Tibial artery (tissue), 4 donors: ENCODE results near the gene PRPF18.
A peak's percentile ranks its signal among the peaks of the same experiment; 100 is the strongest.

ENCODE experiments used
- DNase-seq, 2 donors: peaks; one replicate each; pipeline ENCODE4 v3.0.0-alpha.2; 2019
- H3K27ac ChIP-seq, 2 donors: fragments of 200-600 bp; sonication (generic) in 1 of 2; 1 replicate in 1 of 2; 2 replicates in 1 of 2; pipeline ENCODE4 v1.5.1; 2018 to 2019; ENCODE audit warnings: mild to moderate bottlenecking in 1 of 2
- H3K27me3 ChIP-seq, 2 donors: fragments of 200-600 bp; sonication (generic) in 1 of 2; one replicate each; pipeline versions ENCODE4 v1.5.1 to v1.6.0; 2016 to 2019
- H3K36me3 ChIP-seq, 3 donors: fragments of 200-600 bp; sonication (generic) in 2 of 3; one replicate each; pipeline ENCODE4 v1.5.1; 2016 to 2019; ENCODE audit warnings: mild to moderate bottlenecking in 2 of 3
- H3K4me1 ChIP-seq, 4 donors: fragments of 200-600 bp; sonication (generic) in 2 of 4; 1 replicate in 3 of 4; 2 replicates in 1 of 4; pipeline ENCODE4 v1.5.1; 2016 to 2019
- H3K4me3 ChIP-seq, 2 donors: fragments of 200-600 bp; sonication (generic) in 1 of 2; 1 replicate in 1 of 2; 2 replicates in 1 of 2; pipeline ENCODE4 v1.5.1; 2018 to 2019; ENCODE audit warnings: mild to moderate bottlenecking in 2 of 2
- H3K9me3 ChIP-seq, 3 donors: fragments of 200-600 bp; sonication (generic) in 1 of 3; one replicate each; pipeline ENCODE4 v1.5.1; 2016 to 2019
- intact Hi-C: fragments of 100-400 bp; cut with DNase I; formaldehyde crosslinking; loops from one replicate; pipeline ENCODE4 v1.15.0; 2023; ENCODE audit warnings: low total_unique reads
- TF ChIP-seq, protein P1 (sequence below), 2 experiments: fragments of 200-600 bp in 1 of 2; fragments of 450-650 bp in 1 of 2; IDR thresholded peaks; one replicate each; pipeline ENCODE4 v1.5.1; 2017 to 2019; ENCODE audit warnings: antibody characterized with exemption in 2 of 2, mild to moderate bottlenecking in 1 of 2, moderate library complexity in 1 of 2

The PRPF18 gene

DNA sequence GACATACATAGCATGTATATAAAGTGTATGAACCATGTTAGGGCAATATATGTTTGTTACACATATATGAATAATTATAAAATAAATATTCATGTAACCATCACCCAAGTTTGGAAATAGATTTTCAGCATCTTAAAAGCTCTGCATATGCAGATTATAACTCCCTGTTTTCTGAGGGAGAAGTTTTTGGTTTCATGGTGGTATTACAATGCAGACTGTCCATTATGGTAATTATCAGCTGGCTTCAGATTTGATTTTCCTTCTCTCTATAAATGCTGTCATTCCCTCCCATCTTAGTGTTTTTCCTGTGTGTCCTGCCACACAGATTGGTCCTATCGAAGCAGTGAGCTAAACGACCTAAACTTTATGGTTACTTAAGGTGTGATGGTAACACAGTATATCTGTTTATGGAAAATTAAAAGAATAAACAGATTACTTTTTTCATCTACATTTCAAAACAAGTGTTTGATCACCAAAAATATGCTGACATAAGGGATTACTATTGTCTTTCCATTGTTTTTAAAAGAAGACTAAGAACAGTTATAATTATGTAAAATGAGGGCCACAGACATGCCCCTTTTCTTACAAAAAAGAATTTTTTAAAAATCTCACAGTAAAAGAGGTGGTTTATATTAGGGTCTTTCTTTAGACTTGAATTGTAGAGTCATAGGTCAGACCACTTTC is 17.7 kb downstream of the PRPF18 start:
- H3K9me3 ChIP-seq: no peaks in the 10 kb centered on the region
- H3K27me3 ChIP-seq: no peaks in the 10 kb centered on the region
- H3K4me1 ChIP-seq: no peaks in the 10 kb centered on the region
- intact Hi-C loops: no loop called here
- TF ChIP-seq, protein P1, sequence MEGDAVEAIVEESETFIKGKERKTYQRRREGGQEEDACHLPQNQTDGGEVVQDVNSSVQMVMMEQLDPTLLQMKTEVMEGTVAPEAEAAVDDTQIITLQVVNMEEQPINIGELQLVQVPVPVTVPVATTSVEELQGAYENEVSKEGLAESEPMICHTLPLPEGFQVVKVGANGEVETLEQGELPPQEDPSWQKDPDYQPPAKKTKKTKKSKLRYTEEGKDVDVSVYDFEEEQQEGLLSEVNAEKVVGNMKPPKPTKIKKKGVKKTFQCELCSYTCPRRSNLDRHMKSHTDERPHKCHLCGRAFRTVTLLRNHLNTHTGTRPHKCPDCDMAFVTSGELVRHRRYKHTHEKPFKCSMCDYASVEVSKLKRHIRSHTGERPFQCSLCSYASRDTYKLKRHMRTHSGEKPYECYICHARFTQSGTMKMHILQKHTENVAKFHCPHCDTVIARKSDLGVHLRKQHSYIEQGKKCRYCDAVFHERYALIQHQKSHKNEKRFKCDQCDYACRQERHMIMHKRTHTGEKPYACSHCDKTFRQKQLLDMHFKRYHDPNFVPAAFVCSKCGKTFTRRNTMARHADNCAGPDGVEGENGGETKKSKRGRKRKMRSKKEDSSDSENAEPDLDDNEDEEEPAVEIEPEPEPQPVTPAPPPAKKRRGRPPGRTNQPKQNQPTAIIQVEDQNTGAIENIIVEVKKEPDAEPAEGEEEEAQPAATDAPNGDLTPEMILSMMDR (IDR thresholded peaks at IDR 0.05): no peak
- H3K27ac ChIP-seq: no peak overlapping the region
- DNase-seq: no peak
- H3K36me3 ChIP-seq: peaks cover 26 to 73% (median 30%) of the 10 kb centered on the region in 3 donors
- no peak overlapping the region for H3K4me3 ChIP-seq

DNA sequence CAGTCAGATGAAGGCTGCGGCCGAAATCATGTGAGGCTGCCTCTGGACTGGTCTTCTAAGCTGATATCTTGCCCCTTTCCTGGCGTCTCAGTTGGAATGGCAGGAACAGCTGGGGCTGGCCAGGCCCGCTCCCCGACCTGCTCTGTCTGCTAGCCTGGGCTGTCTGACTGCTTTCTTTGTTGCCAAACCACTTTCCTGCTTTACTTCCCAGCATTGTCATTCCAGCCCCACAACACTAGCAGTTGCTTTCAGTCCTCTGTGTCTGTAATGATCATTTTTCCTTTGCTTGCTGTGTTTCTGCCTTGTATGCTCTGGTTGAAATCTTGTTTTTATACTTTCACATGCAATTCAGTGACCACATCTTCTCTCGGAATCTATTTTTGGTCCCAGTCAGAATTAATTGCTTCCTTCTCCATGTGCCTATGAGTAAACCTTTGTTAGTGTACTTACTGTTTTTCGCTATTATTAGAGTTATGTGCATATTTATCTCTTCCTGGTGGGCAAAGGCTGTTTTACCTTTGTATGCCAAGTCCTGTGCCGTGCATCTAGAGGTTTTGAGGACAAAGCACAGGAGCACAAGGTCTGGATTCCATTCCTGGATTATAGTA is 21.6 kb downstream of the PRPF18 start:
- H3K4me3 ChIP-seq: no peak overlapping the region
- intact Hi-C loops: no loop called here
- H3K36me3 ChIP-seq: peaks cover 35 to 66% (median 55%) of the 10 kb centered on the region in 3 donors
- H3K27me3 ChIP-seq: no peaks in the 10 kb centered on the region
- H3K4me1 ChIP-seq: no peaks in the 10 kb centered on the region
- no peaks in the 10 kb centered on the region for H3K9me3 ChIP-seq
- DNase-seq: no peak
- TF ChIP-seq, protein P1 (IDR thresholded peaks at IDR 0.05): no peak
- H3K27ac ChIP-seq: no peak overlapping the region

DNA sequence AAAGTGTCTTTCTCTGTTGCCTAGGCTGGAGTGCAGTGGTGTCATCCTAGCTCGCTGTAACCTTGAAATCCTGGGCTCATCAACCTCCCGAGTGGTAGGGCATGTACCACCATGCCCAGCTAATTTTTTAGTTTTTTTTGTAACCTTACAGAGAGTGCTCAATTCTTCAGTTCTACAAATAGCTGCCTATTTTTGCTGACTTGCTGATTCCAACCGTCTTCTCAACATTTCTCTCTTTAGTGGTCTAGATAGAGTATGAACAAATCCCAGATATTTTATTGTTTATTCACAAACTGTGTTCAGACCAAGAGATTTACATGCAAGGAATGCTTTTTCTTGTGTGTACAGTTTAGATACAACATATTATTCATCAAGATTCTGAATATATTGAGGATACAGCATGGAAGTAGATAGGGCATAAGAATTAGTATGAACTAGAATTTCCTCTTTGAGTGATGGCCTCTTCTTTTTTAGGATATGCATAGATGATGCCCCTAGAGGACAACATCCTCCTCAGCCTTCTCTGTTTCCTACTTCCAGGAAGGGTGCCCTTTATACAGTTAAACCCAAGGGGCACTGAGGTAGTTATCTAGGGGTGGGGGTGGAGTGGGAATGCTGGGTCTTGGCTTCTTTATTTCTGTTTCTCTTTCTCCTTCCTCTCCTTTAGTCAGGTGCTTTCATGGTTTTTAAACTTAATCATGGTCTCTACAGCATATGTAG is 26.0 kb downstream of the PRPF18 start:
- H3K27ac ChIP-seq: no peak overlapping the region
- intact Hi-C loops: loop anchor here (5.0 kb wide), 1 partner anchor 164 kb away; no protein-coding TSS in a partner anchor
- TF ChIP-seq, protein P1 (IDR thresholded peaks at IDR 0.05): no peak

DNA sequence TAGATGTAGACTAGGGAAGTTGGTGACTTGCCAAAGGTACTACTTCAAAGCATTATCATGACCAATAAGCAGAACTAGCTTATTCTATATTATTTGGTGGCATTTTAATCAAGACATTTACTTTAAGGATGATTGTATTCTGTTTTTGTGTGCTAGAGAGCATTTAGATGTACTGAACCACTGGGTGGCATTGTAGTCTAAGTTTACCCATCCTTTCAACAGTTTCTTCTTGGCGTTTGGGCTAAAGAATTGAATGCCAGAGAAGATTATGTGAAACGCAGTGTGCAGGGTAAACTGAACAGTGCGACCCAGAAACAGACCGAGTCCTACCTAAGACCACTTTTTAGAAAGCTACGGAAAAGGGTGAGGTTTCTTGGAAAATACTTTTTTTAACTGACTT is 26.8 kb downstream of the PRPF18 start:
- intact Hi-C loops: loop anchor here (5.0 kb wide), 1 partner anchor 164 kb away; no protein-coding TSS in a partner anchor
- H3K27ac ChIP-seq: no peak overlapping the region
- DNase-seq: no peak
- TF ChIP-seq, protein P1 (IDR thresholded peaks at IDR 0.05): peak; percentile 21 to 36
- no peaks in the 10 kb centered on the region for H3K9me3 ChIP-seq
- peaks cover 0 to 14% (median 6%) of the 10 kb centered on the region in 4 donors for H3K4me1 ChIP-seq
- peaks cover 52 to 67% (median 64%) of the 10 kb centered on the region in 3 donors for H3K36me3 ChIP-seq
- H3K4me3 ChIP-seq: no peak overlapping the region
- H3K27me3 ChIP-seq: no peaks in the 10 kb centered on the region

More for the DNA sequence above, 26.0 kb downstream of the PRPF18 start:
- Histone ChIP-seq H3K9me3 (no peaks in the 10 kb centered on the region), H3K4me1 (peaks cover 0 to 14% (median 6%) of the 10 kb centered on the region in 4 donors), H3K4me3 (no peak overlapping the region), H3K36me3 (peaks cover 47 to 67% (median 62%) of the 10 kb centered on the region in 3 donors), H3K27me3 (no peaks in the 10 kb centered on the region)
- DNase-seq: no peak

DNA sequence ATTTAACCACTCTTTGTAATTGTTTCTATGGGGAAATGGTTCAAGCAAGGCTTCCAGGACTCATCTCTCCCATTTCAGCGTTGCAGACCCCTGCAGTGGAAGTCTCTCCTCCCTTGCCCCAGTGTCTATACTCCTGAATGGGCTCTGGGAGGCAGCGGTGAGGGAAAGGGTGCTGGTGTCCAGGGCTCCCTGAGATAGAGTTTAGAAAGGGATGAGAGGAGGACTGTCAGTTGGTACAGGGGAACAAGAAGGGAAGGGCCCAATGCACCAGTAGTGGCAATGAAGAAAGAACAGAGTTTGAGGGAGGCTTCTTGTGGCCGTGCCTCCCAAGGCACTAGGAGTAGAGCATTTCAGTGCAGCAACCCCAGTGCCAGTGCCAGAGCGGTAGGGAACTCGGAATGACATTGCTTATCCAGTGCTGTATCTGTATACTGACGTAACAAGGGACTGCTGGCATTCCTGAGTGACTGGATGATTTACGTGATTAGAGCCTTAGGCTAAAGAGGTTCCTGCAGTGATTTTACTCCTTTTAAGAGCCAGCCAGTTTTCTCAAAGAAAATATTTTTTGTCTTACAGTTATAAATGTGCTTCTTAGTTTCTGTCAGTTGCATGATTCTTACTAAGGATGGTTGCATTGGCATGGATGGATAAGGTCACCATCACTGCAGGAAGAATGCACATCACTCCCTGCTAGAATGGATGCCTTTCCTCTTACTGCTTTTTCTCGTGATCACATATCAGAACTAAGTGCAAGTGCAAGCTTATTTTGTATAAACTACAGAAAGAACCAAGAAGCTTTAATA is 28.0 kb downstream of the PRPF18 start:
- Histone ChIP-seq H3K36me3 (peaks cover 59 to 64% (median 59%) of the 10 kb centered on the region in 3 donors), H3K27ac (peak overlapping the region in 1 of 2 donors; percentile 38), H3K4me1 (peaks cover 0 to 14% (median 6%) of the 10 kb centered on the region in 4 donors), H3K9me3 (no peaks in the 10 kb centered on the region), H3K27me3 (no peaks in the 10 kb centered on the region), H3K4me3 (no peak overlapping the region)
- intact Hi-C loops: loop anchor here (5.0 kb wide), 1 partner anchor 163 kb away; no protein-coding TSS in a partner anchor
- TF ChIP-seq, protein P1 (IDR thresholded peaks at IDR 0.05): no peak
- DNase-seq: peak in 1 of 2 donors; percentile 75
